ENCODE measurements around the gene ZNF473.

DNA sequence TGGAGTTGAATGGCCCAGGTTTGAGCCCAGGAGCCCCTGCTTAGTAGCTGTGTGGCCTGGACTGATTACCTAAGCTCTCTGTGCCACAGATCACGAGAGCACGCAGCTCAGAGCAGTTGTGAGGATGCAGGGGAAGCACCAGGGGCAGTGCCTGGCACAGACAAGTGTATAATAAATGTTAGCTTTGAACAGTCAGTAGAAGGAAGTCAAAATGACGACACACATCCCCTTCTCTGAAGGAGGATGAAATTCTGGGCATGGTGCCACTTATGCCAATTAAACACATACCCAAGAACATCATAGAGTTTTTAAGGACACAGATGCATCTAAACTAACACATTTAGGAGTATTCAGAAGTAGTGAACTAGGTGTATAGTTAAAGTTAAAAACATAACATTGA lies 39.9 kb upstream of the ZNF473 start:
- TF ChIP-seq, protein P1, sequence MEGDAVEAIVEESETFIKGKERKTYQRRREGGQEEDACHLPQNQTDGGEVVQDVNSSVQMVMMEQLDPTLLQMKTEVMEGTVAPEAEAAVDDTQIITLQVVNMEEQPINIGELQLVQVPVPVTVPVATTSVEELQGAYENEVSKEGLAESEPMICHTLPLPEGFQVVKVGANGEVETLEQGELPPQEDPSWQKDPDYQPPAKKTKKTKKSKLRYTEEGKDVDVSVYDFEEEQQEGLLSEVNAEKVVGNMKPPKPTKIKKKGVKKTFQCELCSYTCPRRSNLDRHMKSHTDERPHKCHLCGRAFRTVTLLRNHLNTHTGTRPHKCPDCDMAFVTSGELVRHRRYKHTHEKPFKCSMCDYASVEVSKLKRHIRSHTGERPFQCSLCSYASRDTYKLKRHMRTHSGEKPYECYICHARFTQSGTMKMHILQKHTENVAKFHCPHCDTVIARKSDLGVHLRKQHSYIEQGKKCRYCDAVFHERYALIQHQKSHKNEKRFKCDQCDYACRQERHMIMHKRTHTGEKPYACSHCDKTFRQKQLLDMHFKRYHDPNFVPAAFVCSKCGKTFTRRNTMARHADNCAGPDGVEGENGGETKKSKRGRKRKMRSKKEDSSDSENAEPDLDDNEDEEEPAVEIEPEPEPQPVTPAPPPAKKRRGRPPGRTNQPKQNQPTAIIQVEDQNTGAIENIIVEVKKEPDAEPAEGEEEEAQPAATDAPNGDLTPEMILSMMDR (IDR thresholded peaks at IDR 0.05): no peak
- no peak for TF ChIP-seq SIN3A (IDR thresholded peaks at IDR 0.05; ENCODE audit: borderline replicate concordance, insufficient read depth, low read depth, low read length)

All from Panc1 (cell line).